Measurements from ENCODE around the gene SCFD2.

DNA sequence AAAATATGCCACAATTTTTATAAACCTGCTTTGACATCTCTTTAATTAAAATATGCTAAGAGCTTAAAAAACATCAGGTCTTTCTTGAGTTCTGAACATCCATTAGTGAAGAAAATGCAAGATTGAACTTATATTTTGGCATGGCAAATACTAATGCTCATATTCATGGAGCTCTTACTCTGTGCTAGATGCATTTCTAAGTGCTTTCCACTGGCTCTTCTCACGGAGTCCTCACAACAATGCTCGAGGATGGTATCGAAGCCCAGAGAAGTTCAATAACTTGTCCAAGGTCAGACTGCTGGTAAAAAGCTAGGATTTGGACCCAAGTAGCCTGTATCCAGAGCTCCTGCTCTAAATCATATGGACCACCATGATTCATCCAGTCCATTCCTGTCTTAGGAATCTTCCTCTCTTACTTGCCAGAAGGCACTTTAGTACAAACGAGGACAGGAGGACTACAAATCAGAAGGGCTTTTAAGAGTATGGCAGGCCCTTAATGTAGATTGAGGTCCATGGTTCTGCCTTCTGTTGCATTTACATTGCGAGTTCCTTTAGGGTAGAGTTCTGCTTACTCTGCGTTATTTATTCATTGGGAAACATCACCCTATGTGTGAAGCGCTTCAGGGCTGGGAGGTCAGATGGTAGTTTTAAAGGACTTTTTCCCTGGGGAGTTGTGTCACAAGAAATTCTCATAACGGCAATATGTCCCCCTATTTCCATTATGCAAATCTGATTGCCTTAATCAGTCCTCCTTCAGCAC lies 304.6 kb downstream of the SCFD2 start:
- TF ChIP-seq, protein P1, sequence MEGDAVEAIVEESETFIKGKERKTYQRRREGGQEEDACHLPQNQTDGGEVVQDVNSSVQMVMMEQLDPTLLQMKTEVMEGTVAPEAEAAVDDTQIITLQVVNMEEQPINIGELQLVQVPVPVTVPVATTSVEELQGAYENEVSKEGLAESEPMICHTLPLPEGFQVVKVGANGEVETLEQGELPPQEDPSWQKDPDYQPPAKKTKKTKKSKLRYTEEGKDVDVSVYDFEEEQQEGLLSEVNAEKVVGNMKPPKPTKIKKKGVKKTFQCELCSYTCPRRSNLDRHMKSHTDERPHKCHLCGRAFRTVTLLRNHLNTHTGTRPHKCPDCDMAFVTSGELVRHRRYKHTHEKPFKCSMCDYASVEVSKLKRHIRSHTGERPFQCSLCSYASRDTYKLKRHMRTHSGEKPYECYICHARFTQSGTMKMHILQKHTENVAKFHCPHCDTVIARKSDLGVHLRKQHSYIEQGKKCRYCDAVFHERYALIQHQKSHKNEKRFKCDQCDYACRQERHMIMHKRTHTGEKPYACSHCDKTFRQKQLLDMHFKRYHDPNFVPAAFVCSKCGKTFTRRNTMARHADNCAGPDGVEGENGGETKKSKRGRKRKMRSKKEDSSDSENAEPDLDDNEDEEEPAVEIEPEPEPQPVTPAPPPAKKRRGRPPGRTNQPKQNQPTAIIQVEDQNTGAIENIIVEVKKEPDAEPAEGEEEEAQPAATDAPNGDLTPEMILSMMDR (IDR thresholded peaks at IDR 0.05; ENCODE audit: insufficient read depth, low read length): no peak
- TF ChIP-seq, protein P2, sequence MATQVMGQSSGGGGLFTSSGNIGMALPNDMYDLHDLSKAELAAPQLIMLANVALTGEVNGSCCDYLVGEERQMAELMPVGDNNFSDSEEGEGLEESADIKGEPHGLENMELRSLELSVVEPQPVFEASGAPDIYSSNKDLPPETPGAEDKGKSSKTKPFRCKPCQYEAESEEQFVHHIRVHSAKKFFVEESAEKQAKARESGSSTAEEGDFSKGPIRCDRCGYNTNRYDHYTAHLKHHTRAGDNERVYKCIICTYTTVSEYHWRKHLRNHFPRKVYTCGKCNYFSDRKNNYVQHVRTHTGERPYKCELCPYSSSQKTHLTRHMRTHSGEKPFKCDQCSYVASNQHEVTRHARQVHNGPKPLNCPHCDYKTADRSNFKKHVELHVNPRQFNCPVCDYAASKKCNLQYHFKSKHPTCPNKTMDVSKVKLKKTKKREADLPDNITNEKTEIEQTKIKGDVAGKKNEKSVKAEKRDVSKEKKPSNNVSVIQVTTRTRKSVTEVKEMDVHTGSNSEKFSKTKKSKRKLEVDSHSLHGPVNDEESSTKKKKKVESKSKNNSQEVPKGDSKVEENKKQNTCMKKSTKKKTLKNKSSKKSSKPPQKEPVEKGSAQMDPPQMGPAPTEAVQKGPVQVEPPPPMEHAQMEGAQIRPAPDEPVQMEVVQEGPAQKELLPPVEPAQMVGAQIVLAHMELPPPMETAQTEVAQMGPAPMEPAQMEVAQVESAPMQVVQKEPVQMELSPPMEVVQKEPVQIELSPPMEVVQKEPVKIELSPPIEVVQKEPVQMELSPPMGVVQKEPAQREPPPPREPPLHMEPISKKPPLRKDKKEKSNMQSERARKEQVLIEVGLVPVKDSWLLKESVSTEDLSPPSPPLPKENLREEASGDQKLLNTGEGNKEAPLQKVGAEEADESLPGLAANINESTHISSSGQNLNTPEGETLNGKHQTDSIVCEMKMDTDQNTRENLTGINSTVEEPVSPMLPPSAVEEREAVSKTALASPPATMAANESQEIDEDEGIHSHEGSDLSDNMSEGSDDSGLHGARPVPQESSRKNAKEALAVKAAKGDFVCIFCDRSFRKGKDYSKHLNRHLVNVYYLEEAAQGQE (IDR thresholded peaks at IDR 0.05; ENCODE audit: insufficient replicate concordance, low read depth): no peak

All from HL-60 (cell line).